ENCODE results near the gene ANXA6.

DNA sequence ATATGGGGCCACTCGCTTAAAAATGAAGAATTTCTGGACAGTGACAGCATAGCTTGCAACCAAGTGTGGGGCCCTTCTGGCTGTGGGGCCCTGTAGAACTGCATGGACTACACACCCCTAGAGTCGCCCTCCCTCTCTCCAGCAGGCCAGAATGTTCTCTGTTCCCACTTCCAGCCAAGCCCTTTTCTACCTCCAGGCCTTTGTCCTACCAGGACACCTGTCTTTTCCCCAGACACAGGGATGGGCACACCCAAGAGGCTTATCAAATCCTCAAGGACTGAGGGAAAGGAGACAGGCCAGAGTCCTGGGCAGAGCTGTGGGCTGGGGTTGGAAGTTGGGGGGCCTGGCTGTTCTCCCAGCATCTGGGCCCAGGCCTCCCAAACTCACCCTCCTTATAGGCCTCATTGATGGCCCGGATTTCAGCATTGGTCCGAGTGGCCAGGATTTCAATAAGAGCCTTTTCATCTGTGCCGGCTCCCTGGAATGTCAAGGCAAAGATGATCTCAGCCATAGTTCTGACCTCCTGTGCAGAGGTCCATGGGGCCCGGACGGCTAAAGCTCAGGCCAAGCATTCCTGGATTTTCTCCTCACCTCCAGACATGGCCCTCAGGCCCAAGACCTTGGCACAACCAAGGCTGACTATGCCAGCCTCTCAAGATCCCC lies 38.5 kb downstream of the ANXA6 start:
- no peak for TF ChIP-seq YY1 (IDR thresholded peaks at IDR 0.05; ENCODE audit: insufficient read depth, insufficient read length)
- TF ChIP-seq ZNF274 (IDR thresholded peaks at IDR 0.05; ENCODE audit: low read depth, low read length) = no peak

Data from NT2/D1 (cell line).